ENCODE measurements around the gene RTN4R. TPM values are rescaled to one million over a fixed set of nuclear protein-coding genes. Genes with fewer than 3 reads are reported as not detected.
A peak's percentile ranks its signal among the peaks of the same experiment; 100 is the strongest.

Gene RTN4R
- total RNA-seq, 1 donor from 2014 or later: 2.9 TPM

DNA sequence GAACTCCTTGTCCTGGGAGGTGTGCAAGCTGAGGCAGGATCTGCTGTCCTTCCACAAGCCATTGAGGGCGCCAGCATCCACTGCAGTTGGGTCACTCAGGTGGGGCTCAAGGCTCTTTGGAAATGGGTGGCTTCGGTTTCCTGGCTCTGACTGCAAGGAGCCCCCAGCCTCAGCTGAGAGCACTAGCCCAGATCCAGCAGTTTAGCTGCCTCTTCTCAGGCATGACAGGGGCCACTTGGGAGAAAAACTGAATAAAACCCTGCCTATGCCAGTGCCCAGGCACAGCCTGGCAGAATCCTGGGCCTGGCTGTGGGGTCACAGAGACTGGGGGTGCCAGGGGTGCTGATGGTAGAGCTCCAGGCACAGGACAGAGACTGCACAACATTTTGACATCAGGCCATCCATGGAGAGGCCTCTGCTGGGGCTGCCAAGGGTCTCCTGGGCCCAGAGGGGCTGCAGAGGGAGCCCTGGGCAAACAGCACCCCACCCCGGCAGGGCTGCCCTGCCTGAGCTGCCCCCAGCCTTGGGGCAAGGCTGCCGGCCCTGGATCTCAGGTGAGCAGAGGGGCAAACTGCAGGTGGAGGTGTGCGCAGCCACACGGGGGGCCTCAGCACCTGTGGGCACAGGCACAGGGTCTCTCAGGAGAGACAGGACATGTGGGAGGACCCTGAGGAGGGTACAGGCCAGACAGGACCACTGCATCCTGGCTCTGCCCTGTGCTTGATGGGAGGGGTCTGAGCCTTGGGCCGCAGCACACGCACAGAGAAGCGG is 28.3 kb downstream of the RTN4R start:
- Mint-ChIP-seq H3K27me3 (ENCODE audit: low read depth, unreplicated experiment) (peaks cover 17% of the 10 kb centered on the region), H3K27ac (ENCODE audit: unreplicated experiment) (no peak overlapping the region), H3K4me3 (ENCODE audit: unreplicated experiment) (no peak overlapping the region), H3K9me3 (ENCODE audit: unreplicated experiment) (no peaks in the 10 kb centered on the region), H3K4me1 (ENCODE audit: low read depth, unreplicated experiment) (peaks cover 10% of the 10 kb centered on the region), H3K36me3 (ENCODE audit: low read depth, unreplicated experiment) (no peaks in the 10 kb centered on the region)
- H3K9ac ChIP-seq (ENCODE audit: low read length): no peak overlapping the region
- H3K4me1 ChIP-seq (ENCODE audit: insufficient read depth, low read length): peaks cover 24% of the 10 kb centered on the region
- H3K36me3 ChIP-seq (ENCODE audit: insufficient read depth, low read length): no peaks in the 10 kb centered on the region
- H3K9me3 ChIP-seq (ENCODE audit: insufficient read depth, low read depth, low read length): no peaks in the 10 kb centered on the region
- no peaks in the 10 kb centered on the region for H3K79me2 ChIP-seq (ENCODE audit: insufficient read depth, low read length)
- FAIRE-seq (no peak), DNase-seq (ENCODE audit: low read depth) (no peak)
- no peaks in the 10 kb centered on the region for H4K20me1 ChIP-seq (ENCODE audit: insufficient read depth, low read length)
- H2AFZ ChIP-seq (ENCODE audit: low read depth, low read length): peak overlapping the region; percentile 18
- no peak overlapping the region for H3K27ac ChIP-seq (ENCODE audit: low read depth, low read length)
- TF ChIP-seq EZH2 (IDR thresholded peaks at IDR 0.05; ENCODE audit: insufficient read depth, low read length): no peak
- TF ChIP-seq, protein P1, sequence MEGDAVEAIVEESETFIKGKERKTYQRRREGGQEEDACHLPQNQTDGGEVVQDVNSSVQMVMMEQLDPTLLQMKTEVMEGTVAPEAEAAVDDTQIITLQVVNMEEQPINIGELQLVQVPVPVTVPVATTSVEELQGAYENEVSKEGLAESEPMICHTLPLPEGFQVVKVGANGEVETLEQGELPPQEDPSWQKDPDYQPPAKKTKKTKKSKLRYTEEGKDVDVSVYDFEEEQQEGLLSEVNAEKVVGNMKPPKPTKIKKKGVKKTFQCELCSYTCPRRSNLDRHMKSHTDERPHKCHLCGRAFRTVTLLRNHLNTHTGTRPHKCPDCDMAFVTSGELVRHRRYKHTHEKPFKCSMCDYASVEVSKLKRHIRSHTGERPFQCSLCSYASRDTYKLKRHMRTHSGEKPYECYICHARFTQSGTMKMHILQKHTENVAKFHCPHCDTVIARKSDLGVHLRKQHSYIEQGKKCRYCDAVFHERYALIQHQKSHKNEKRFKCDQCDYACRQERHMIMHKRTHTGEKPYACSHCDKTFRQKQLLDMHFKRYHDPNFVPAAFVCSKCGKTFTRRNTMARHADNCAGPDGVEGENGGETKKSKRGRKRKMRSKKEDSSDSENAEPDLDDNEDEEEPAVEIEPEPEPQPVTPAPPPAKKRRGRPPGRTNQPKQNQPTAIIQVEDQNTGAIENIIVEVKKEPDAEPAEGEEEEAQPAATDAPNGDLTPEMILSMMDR (IDR thresholded peaks at IDR 0.05; ENCODE audit: insufficient read depth, low read depth, low read length): no peak
- peaks cover 6% of the 10 kb centered on the region for H3K27me3 ChIP-seq (ENCODE audit: insufficient read depth, low read length)
- H3K4me2 ChIP-seq (ENCODE audit: low read length): no peak overlapping the region
- no peak overlapping the region for H3K4me3 ChIP-seq (ENCODE audit: insufficient read depth, low read depth, low read length)

GRCh38 chr22:20238901-20239675 is 29.0 kb downstream of the RTN4R start:
- no peak overlapping the region for H3K4me3 Mint-ChIP-seq (ENCODE audit: unreplicated experiment)
- Histone ChIP-seq H3K4me1 (ENCODE audit: insufficient read depth, low read length) (peaks cover 21% of the 10 kb centered on the region), H3K4me2 (ENCODE audit: low read length) (peak overlapping the region; percentile 44), H3K4me3 (ENCODE audit: insufficient read depth, low read depth, low read length) (no peak overlapping the region), H3K9me3 (ENCODE audit: insufficient read depth, low read depth, low read length) (no peaks in the 10 kb centered on the region), H3K79me2 (ENCODE audit: insufficient read depth, low read length) (no peaks in the 10 kb centered on the region), H2AFZ (ENCODE audit: low read depth, low read length) (peak overlapping the region; percentile 18), H3K27me3 (ENCODE audit: insufficient read depth, low read length) (peaks cover 7% of the 10 kb centered on the region), H3K36me3 (ENCODE audit: insufficient read depth, low read length) (no peaks in the 10 kb centered on the region), H3K27ac (ENCODE audit: low read depth, low read length) (no peak overlapping the region), H4K20me1 (ENCODE audit: insufficient read depth, low read length) (no peaks in the 10 kb centered on the region), H3K9ac (ENCODE audit: low read length) (no peak overlapping the region)
- DNase-seq (ENCODE audit: low read depth) (no peak), FAIRE-seq (no peak)
- H3K36me3 Mint-ChIP-seq (ENCODE audit: low read depth, unreplicated experiment): no peaks in the 10 kb centered on the region
- no peak overlapping the region for H3K27ac Mint-ChIP-seq (ENCODE audit: unreplicated experiment)
- peaks cover 6% of the 10 kb centered on the region for H3K4me1 Mint-ChIP-seq (ENCODE audit: low read depth, unreplicated experiment)
- H3K27me3 Mint-ChIP-seq (ENCODE audit: low read depth, unreplicated experiment): peaks cover 15% of the 10 kb centered on the region
- TF ChIP-seq, protein P1 (IDR thresholded peaks at IDR 0.05; ENCODE audit: insufficient read depth, low read depth, low read length): no peak
- TF ChIP-seq EZH2 (IDR thresholded peaks at IDR 0.05; ENCODE audit: insufficient read depth, low read length): no peak
- no peaks in the 10 kb centered on the region for H3K9me3 Mint-ChIP-seq (ENCODE audit: unreplicated experiment)
